Measurements from ENCODE around the gene CACNB2. TPM values are rescaled to one million over a fixed set of nuclear protein-coding genes. Genes with fewer than 3 reads are reported as not detected.

The CACNB2 gene
- total RNA-seq, 1 donor from 2014 or later, result 0.13 TPM

Other genes starting within 250 kb of the CACNB2 start
- not detected in 2 replicates for gene SLC39A12, start 188.5 kb upstream of the CACNB2 start, total RNA-seq